ENCODE measurements around the gene HS6ST1. TPM values are rescaled to one million over a fixed set of nuclear protein-coding genes. Genes with fewer than 3 reads are reported as not detected.

HS6ST1 gene
- total RNA-seq, 4 donors from 2014 or later: 11.2 to 32.2 (median 14.7) TPM

DNA sequence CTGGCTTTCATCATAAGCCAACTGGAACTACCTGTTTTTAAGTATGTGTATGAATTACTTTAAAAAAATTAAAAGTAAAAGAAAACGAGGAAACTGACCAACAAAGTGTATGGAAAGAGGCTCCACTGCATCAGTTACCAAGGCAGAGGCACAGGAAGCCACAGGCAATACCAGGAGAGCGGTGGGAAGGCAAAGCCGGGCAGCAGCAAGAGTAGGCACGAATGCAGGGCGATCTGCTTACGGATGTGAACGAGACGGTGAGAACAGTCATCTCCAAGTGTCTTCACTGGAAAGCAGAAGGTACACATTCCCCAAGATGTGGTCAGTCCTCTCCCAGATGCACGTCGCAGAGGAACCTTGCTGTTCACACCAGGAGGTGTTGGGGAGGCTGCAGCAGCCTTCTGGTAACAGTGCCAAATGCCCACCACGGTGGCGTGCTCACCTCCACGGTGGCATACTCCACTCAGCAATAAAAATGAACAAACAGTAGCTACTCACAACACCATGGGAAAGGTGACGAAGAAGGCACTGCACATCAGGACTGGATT lies 43.1 kb downstream of the HS6ST1 start:
- no peak for TF ChIP-seq CTCF (IDR thresholded peaks at IDR 0.05; ENCODE audit: low read depth)

GRCh38 chr2:128274218-128274617 lies 44.5 kb downstream of the HS6ST1 start:
- no peak for TF ChIP-seq CTCF (IDR thresholded peaks at IDR 0.05; ENCODE audit: low read depth)

GRCh38 chr2:128273469-128274081 lies 45.1 kb downstream of the HS6ST1 start:
- no peak for TF ChIP-seq CTCF (IDR thresholded peaks at IDR 0.05; ENCODE audit: low read depth)

GRCh38 chr2:128272601-128273468 lies 45.8 kb downstream of the HS6ST1 start:
- no peak for TF ChIP-seq CTCF (IDR thresholded peaks at IDR 0.05; ENCODE audit: low read depth)

DNA sequence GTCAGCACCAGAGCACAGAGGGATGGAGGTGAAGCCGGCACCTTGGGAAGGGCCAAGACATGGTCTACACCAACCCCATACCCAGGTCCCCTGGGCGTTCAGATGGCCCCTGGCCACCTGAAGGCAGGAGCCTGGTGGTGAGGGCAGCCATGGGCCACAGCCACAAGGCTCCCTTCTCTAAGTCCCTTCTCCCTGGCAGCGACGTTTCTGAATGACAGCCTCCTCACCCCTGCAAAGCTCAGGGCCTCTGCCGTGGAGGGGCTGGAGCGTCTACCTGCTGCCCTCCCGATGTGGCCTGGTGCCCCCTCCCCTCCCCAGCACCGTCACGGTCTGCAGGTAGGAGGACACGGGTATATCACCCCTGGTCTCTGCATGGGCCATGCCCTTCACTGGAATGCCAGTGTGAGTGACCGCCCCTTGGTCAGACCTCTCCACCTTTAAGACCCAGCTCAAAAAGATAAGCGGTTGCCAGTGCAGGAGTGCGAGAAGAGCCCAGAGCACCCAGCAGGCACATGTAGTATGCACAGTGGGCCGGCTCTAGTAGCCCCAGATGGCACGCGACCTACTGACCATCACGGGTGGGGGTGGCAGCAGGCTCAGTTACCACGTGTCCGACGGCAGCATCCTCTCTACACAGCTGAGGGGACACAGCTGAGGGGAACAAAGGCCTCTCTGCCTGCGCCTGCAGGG lies 46.6 kb downstream of the HS6ST1 start:
- TF ChIP-seq CTCF (IDR thresholded peaks at IDR 0.05; ENCODE audit: low read depth): no peak

GRCh38 chr2:128271597-128271910 lies 47.1 kb downstream of the HS6ST1 start:
- TF ChIP-seq CTCF (IDR thresholded peaks at IDR 0.05; ENCODE audit: low read depth): no peak
